ENCODE data around the gene CNTNAP2.
A peak's percentile ranks its signal among the peaks of the same experiment; 100 is the strongest.

The CNTNAP2 gene

GRCh38 chr7:148083448-148083847, 1966.8 kb downstream of the CNTNAP2 start:
- TF ChIP-seq L3MBTL2 (conservative IDR thresholded peaks at IDR 0.05), result no peak
- no peak for TF ChIP-seq ARNT (IDR thresholded peaks at IDR 0.05)
- TF ChIP-seq BHLHE40 (IDR thresholded peaks at IDR 0.05; ENCODE audit: borderline replicate concordance), result no peak
- no peak for TF ChIP-seq FOXM1 (IDR thresholded peaks at IDR 0.05; ENCODE audit: borderline replicate concordance)
- TF ChIP-seq SP1 (IDR thresholded peaks at IDR 0.05), result no peak
- no peak for TF ChIP-seq SUZ12 (IDR thresholded peaks at IDR 0.05)
- TF ChIP-seq PKNOX1 (IDR thresholded peaks at IDR 0.05), result no peak
- TF ChIP-seq LEF1 (IDR thresholded peaks at IDR 0.05; ENCODE audit: borderline replicate concordance), result no peak
- no peak for TF ChIP-seq FOXA1 (IDR thresholded peaks at IDR 0.05)
- TF ChIP-seq TARDBP (IDR thresholded peaks at IDR 0.05), result no peak
- TF ChIP-seq NFRKB (IDR thresholded peaks at IDR 0.05), result no peak
- no peak for TF ChIP-seq FOXK2 (IDR thresholded peaks at IDR 0.05)
- DNase-seq (ENCODE audit: extremely low spot score), result no peak
- ChIA-PET CTCF (no interaction called here), POLR2A (no interaction called here)

GRCh38 chr7:148084138-148084537, 1967.5 kb downstream of the CNTNAP2 start:
- peak; percentile 64 for DNase-seq (ENCODE audit: extremely low spot score)
- ChIA-PET CTCF (no interaction called here), POLR2A (no interaction called here)
- TF ChIP-seq FOXK2 (IDR thresholded peaks at IDR 0.05) (no peak), NFRKB (IDR thresholded peaks at IDR 0.05) (no peak), ELF4 (IDR thresholded peaks at IDR 0.05) (no peak), BHLHE40 (IDR thresholded peaks at IDR 0.05; ENCODE audit: borderline replicate concordance) (no peak), TARDBP (IDR thresholded peaks at IDR 0.05) (no peak), ARNT (IDR thresholded peaks at IDR 0.05) (no peak), FOXA1 (IDR thresholded peaks at IDR 0.05) (no peak), SP1 (IDR thresholded peaks at IDR 0.05) (no peak)

GRCh38 chr7:148091882-148092281, 1975.3 kb downstream of the CNTNAP2 start:
- POLR2A ChIA-PET, result no interaction called here
- CTCF ChIA-PET, result interaction anchor here (0.8 kb wide), 1 partner anchor 71 kb away, joined by 3 read pairs; no protein-coding TSS in a partner anchor
- no peak for TF ChIP-seq TARDBP (IDR thresholded peaks at IDR 0.05)
- TF ChIP-seq ELF4 (IDR thresholded peaks at IDR 0.05), result no peak
- TF ChIP-seq L3MBTL2 (conservative IDR thresholded peaks at IDR 0.05), result no peak
- TF ChIP-seq ZNF384 (IDR thresholded peaks at IDR 0.05), result no peak
- TF ChIP-seq BHLHE40 (IDR thresholded peaks at IDR 0.05; ENCODE audit: borderline replicate concordance), result no peak
- no peak for TF ChIP-seq FOXA1 (IDR thresholded peaks at IDR 0.05)
- no peak for DNase-seq (ENCODE audit: extremely low spot score)

- DNase-seq (ENCODE audit: extremely low spot score), result no peak
- ChIA-PET POLR2A (no interaction called here), CTCF (interaction anchor here (1.3 kb wide), 1 partner anchor 17 kb away, joined by 3 read pairs; no protein-coding TSS in a partner anchor)
- TF ChIP-seq LEF1 (IDR thresholded peaks at IDR 0.05; ENCODE audit: borderline replicate concordance) (no peak), NFRKB (IDR thresholded peaks at IDR 0.05) (no peak), FOXK2 (IDR thresholded peaks at IDR 0.05) (no peak), TARDBP (IDR thresholded peaks at IDR 0.05) (no peak), ELF4 (IDR thresholded peaks at IDR 0.05) (no peak), ARNT (IDR thresholded peaks at IDR 0.05) (no peak), SP1 (IDR thresholded peaks at IDR 0.05) (no peak), CTBP1 (IDR thresholded peaks at IDR 0.05; ENCODE audit: borderline replicate concordance) (no peak), FOXA1 (IDR thresholded peaks at IDR 0.05) (no peak), BHLHE40 (IDR thresholded peaks at IDR 0.05; ENCODE audit: borderline replicate concordance) (no peak), FOXM1 (IDR thresholded peaks at IDR 0.05; ENCODE audit: borderline replicate concordance) (no peak), SUZ12 (IDR thresholded peaks at IDR 0.05) (no peak), L3MBTL2 (conservative IDR thresholded peaks at IDR 0.05) (no peak), HDGF (IDR thresholded peaks at IDR 0.05; ENCODE audit: borderline replicate concordance) (no peak), ZNF384 (IDR thresholded peaks at IDR 0.05) (no peak), PKNOX1 (IDR thresholded peaks at IDR 0.05) (no peak)
Observed at GRCh38 chr7:148093375-148094166, 1977.0 kb downstream of the CNTNAP2 start.

GRCh38 chr7:148095066-148095465, 1978.5 kb downstream of the CNTNAP2 start:
- ChIA-PET POLR2A (no interaction called here), CTCF (no interaction called here)
- TF ChIP-seq FOXA1 (IDR thresholded peaks at IDR 0.05), result no peak
- no peak for TF ChIP-seq ELF4 (IDR thresholded peaks at IDR 0.05)
- TF ChIP-seq BHLHE40 (IDR thresholded peaks at IDR 0.05; ENCODE audit: borderline replicate concordance), result no peak
- no peak for TF ChIP-seq ARNT (IDR thresholded peaks at IDR 0.05)
- no peak for TF ChIP-seq LEF1 (IDR thresholded peaks at IDR 0.05; ENCODE audit: borderline replicate concordance)
- TF ChIP-seq FOXM1 (IDR thresholded peaks at IDR 0.05; ENCODE audit: borderline replicate concordance), result no peak
- no peak for TF ChIP-seq CTBP1 (IDR thresholded peaks at IDR 0.05; ENCODE audit: borderline replicate concordance)
- no peak for TF ChIP-seq NFRKB (IDR thresholded peaks at IDR 0.05)
- no peak for TF ChIP-seq PKNOX1 (IDR thresholded peaks at IDR 0.05)
- DNase-seq (ENCODE audit: extremely low spot score), result no peak

- ChIA-PET CTCF (no interaction called here), POLR2A (no interaction called here)
- DNase-seq (ENCODE audit: extremely low spot score), result no peak
- no peak for TF ChIP-seq LEF1 (IDR thresholded peaks at IDR 0.05; ENCODE audit: borderline replicate concordance)
Observed at GRCh38 chr7:148104136-148104716, 1987.6 kb downstream of the CNTNAP2 start.
